Activated gamma-delta T cell treated with Interleukin-2 at 50 U/mL for 16 hours (primary cell): ENCODE measurements around the gene IP6K1.

Experiments used
- DNase-seq: peaks from one replicate; pipeline ENCODE4 v3.0.0-alpha.2; 2020

The IP6K1 gene

GRCh38 chr3:49723296-49723627, 63.1 kb downstream of the IP6K1 start:
- DNase-seq, result peak; percentile 38

- DNase-seq, result no peak
Observed at GRCh38 chr3:49722896-49723295, 63.4 kb downstream of the IP6K1 start.

- DNase-seq, result no peak
Observed at GRCh38 chr3:49721896-49722781, 64.2 kb downstream of the IP6K1 start.

GRCh38 chr3:49721596-49721895, 64.8 kb downstream of the IP6K1 start:
- DNase-seq, result no peak

- no peak for DNase-seq
Observed at GRCh38 chr3:49720855-49721595, 65.3 kb downstream of the IP6K1 start.

GRCh38 chr3:49719214-49719884, 67.0 kb downstream of the IP6K1 start, which contains the start of gene AMIGO3:
Gene AMIGO3 (minus strand): TSS chr3:49719684. CDS start chr3:49719465, 219 bp downstream.
- DNase-seq, result peak; percentile 91

GRCh38 chr3:49718858-49719213, 67.5 kb downstream of the IP6K1 start:
- DNase-seq, result no peak

- no peak for DNase-seq
Observed at GRCh38 chr3:49717959-49718857, 68.1 kb downstream of the IP6K1 start.

GRCh38 chr3:49717211-49717958, 69.0 kb downstream of the IP6K1 start:
- no peak for DNase-seq

- DNase-seq, result no peak
Observed at GRCh38 chr3:49716691-49717210, 69.6 kb downstream of the IP6K1 start.

GRCh38 chr3:49716169-49716568, 70.2 kb downstream of the IP6K1 start:
- DNase-seq, result no peak

GRCh38 chr3:49715611-49716121, 70.7 kb downstream of the IP6K1 start:
- DNase-seq, result no peak

- no peak for DNase-seq
Observed at GRCh38 chr3:49714728-49715550, 71.4 kb downstream of the IP6K1 start.

GRCh38 chr3:49713336-49714105, 72.8 kb downstream of the IP6K1 start:
- no peak for DNase-seq

- no peak for DNase-seq
Observed at GRCh38 chr3:49712631-49713317, 73.6 kb downstream of the IP6K1 start.

GRCh38 chr3:49712166-49712565, 74.2 kb downstream of the IP6K1 start:
- no peak for DNase-seq

- no peak for DNase-seq
Observed at GRCh38 chr3:49711489-49711888, 74.9 kb downstream of the IP6K1 start.

GRCh38 chr3:49709852-49710251, 76.5 kb downstream of the IP6K1 start:
- DNase-seq, result no peak

GRCh38 chr3:49707113-49707480, 79.2 kb downstream of the IP6K1 start:
- DNase-seq, result no peak
